GM19099 (cell line): ENCODE results near the gene TTC8.

Experiments
- POLR2A ChIP-seq: IDR thresholded peaks from 3 replicates; pipeline ENCODE4 v1.6.1; 2011; ENCODE audit warnings: low read depth; ENCODE audit not compliant: insufficient read length; ENCODE audit errors: extremely low read depth

The TTC8 gene

GRCh38 chr14:88818018-88818417, 6.4 kb upstream of the TTC8 start:
- no peak for TF ChIP-seq POLR2A

GRCh38 chr14:88821378-88821777, 3.1 kb upstream of the TTC8 start:
- TF ChIP-seq POLR2A: no peak

- TF ChIP-seq POLR2A: no peak
Measured at GRCh38 chr14:88821888-88822287, 2.6 kb upstream of the TTC8 start.

GRCh38 chr14:88823968-88824313, 510 bp upstream of the TTC8 start:
- no peak for TF ChIP-seq POLR2A

- no peak for TF ChIP-seq POLR2A
Measured at GRCh38 chr14:88825078-88825458, 617 bp downstream of the TTC8 start.

- TF ChIP-seq POLR2A: no peak
Measured at GRCh38 chr14:88825503-88825902, 1.1 kb downstream of the TTC8 start.

- no peak for TF ChIP-seq POLR2A
Measured at GRCh38 chr14:88829188-88829587, 4.7 kb downstream of the TTC8 start.

GRCh38 chr14:88829685-88830302, 5.3 kb downstream of the TTC8 start:
- no peak for TF ChIP-seq POLR2A

GRCh38 chr14:88831284-88831683, 6.8 kb downstream of the TTC8 start:
- no peak for TF ChIP-seq POLR2A

GRCh38 chr14:88834883-88835431, 10.5 kb downstream of the TTC8 start:
- TF ChIP-seq POLR2A: no peak

GRCh38 chr14:88835661-88836060, 11.2 kb downstream of the TTC8 start:
- TF ChIP-seq POLR2A: no peak

GRCh38 chr14:88837495-88837894, 13.0 kb downstream of the TTC8 start:
- no peak for TF ChIP-seq POLR2A

GRCh38 chr14:88838015-88838414, 13.6 kb downstream of the TTC8 start:
- no peak for TF ChIP-seq POLR2A

GRCh38 chr14:88840926-88841325, 16.5 kb downstream of the TTC8 start:
- TF ChIP-seq POLR2A: no peak

- TF ChIP-seq POLR2A: no peak
Measured at GRCh38 chr14:88841741-88842140, 17.3 kb downstream of the TTC8 start.

GRCh38 chr14:88842414-88842813, 18.0 kb downstream of the TTC8 start:
- TF ChIP-seq POLR2A: no peak

GRCh38 chr14:88844980-88845491, 20.6 kb downstream of the TTC8 start:
- no peak for TF ChIP-seq POLR2A
